Activated naive CD8-positive, alpha-beta T cell (primary cell): ENCODE data around the gene RAB11FIP4.

Experiments used
- H3K27ac Mint-ChIP-seq: one replicate; pipeline ENCODE4 v1.8.0; 2021; ENCODE audit warnings: mixed read lengths
- H3K27me3 Mint-ChIP-seq: one replicate; pipeline ENCODE4 v1.8.0; 2021; ENCODE audit warnings: mixed read lengths
- H3K36me3 Mint-ChIP-seq: one replicate; pipeline ENCODE4 v1.8.0; 2021; ENCODE audit warnings: mixed read lengths
- H3K4me1 Mint-ChIP-seq: one replicate; pipeline ENCODE4 v1.8.0; 2021; ENCODE audit warnings: low read depth, mixed read lengths
- H3K4me3 Mint-ChIP-seq: one replicate; pipeline ENCODE4 v1.8.0; 2021; ENCODE audit warnings: mild to moderate bottlenecking, mixed read lengths
- H3K9me3 Mint-ChIP-seq: one replicate; pipeline ENCODE4 v1.8.0; 2021; ENCODE audit warnings: low read depth, mixed read lengths

Gene RAB11FIP4

DNA sequence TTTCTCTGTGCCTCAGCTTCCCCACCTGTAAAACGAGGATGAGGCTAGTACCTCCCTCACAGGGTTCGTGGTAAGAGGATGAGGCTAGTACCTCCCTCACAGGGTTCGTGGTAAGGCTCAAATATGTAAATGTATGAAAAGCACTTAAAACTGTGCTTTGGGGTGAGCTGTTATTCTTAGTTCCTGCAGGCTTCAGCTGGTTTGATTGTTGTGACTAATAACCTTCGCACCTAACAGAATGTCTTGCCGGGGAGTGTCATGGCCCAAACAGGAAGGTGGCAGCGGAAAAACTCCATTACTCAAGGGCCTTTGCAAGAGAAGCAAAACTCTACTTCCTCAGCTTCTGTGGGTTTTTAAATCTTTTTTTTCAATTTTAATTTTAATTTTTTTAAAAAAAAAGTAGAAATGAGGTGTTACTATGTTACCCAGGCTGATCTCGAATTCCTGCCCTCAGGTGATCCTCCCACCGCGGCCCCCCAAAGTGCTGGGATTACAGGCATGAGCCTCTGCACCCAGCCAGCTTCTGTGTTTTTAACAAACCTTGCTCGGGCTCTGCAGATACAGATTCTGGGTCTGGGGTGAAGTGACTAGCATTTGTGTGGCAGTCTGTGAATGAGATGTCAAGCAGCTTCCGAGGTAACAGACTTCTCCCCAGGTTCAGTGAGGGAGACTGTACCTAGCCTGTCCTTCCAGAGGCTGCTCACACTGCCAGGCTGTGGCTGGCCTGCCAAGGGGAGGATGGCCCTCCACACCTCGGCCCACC, 103.0 kb downstream of the RAB11FIP4 start:
- Mint-ChIP-seq H3K4me3 (peak overlapping the region; percentile 84), H3K36me3 (no peaks in the 10 kb centered on the region), H3K27ac (peak overlapping the region; percentile 96), H3K27me3 (no peaks in the 10 kb centered on the region), H3K4me1 (peaks cover 89% of the 10 kb centered on the region), H3K9me3 (no peaks in the 10 kb centered on the region)

DNA sequence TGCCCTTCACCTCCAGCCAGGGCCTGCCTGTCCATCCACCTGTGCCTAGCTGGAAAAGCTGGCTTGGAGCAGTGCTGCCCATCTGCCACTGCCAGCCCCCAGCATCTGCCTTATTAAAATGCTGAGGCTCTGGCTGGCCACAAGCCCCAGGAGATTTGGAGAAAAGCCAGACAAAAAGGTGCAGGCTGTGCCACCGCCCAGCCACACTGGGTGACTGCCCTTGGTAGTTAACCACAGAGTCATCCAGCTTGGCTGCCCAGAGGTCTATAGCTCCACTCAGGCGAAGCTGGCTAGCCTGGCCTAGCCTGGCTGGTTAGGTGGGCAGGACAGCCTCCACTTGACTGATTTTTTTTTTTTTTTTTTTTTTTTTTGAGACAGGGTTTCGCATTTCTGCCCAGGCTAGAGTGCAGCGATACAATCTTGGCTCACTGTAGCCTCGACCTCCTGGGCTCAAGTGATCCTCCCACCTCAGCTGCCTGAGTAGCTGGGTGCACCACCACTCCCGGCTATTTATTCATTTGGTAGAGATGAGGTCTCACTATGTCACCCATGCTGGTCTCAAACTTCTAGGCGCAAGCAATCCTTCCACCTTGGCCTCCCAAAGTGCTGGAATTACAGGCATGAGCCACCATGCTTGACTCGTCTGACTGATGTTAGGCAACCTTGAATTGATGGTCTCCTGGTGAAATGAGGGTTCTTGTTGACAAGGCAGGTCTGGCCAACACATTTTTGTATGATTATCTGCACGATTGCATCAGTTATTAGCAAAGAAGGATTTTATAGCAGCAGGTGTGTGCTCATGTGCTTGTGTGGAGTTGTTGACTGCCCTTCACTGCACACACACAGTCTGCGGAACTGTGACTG, 103.8 kb downstream of the RAB11FIP4 start:
- H3K4me3 Mint-ChIP-seq, result peak overlapping the region; percentile 61
- no peaks in the 10 kb centered on the region for H3K9me3 Mint-ChIP-seq
- peak overlapping the region; percentile 90 for H3K27ac Mint-ChIP-seq
- H3K36me3 Mint-ChIP-seq, result no peaks in the 10 kb centered on the region
- H3K27me3 Mint-ChIP-seq, result no peaks in the 10 kb centered on the region
- H3K4me1 Mint-ChIP-seq, result peaks cover 89% of the 10 kb centered on the region

DNA sequence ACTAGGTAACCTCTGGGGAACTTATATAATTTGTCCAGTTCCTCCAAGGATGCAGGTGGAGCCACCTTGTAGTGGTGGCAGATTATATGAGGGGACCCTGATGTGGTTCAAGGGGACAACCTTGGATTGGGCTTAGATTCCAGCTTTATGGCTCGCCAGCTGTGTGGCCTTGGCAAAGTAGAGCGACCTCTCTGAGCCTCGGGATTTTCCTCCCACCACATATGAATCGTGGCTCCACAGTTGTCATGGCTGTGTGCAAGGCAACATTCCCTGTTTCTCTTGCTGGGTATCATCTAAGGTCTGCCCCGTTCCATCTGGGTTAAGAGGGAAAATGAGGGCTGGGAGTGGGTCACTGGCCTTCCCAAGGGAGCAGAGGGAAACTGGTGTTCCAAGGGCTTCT, 104.6 kb downstream of the RAB11FIP4 start:
- H3K27me3 Mint-ChIP-seq, result no peaks in the 10 kb centered on the region
- H3K36me3 Mint-ChIP-seq, result no peaks in the 10 kb centered on the region
- peaks cover 84% of the 10 kb centered on the region for H3K4me1 Mint-ChIP-seq
- H3K27ac Mint-ChIP-seq, result peak overlapping the region; percentile 90
- H3K4me3 Mint-ChIP-seq, result no peak overlapping the region
- no peaks in the 10 kb centered on the region for H3K9me3 Mint-ChIP-seq

DNA sequence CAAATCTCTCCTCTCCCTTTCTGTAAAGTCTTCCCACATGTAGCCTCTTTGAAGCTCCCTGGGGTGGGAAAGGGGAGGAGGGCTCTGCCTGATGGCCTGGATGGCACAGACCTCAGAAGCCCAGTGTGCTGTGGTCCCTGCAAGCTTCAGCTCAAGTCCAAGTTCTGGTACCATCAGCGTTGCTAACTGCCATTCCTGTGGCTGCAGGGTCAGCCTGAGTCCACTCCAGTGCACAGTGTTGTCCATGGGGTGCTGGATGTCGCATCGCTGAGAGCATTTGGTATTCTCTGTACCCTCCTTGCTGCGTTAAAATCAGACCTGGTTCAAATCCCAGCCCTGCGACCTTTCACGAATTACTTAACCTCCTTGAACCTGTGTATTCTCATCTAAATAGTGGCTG, 105.1 kb downstream of the RAB11FIP4 start:
- Mint-ChIP-seq H3K4me3 (no peak overlapping the region), H3K27me3 (no peaks in the 10 kb centered on the region), H3K36me3 (no peaks in the 10 kb centered on the region), H3K4me1 (peaks cover 81% of the 10 kb centered on the region), H3K27ac (peak overlapping the region; percentile 90), H3K9me3 (no peaks in the 10 kb centered on the region)

DNA sequence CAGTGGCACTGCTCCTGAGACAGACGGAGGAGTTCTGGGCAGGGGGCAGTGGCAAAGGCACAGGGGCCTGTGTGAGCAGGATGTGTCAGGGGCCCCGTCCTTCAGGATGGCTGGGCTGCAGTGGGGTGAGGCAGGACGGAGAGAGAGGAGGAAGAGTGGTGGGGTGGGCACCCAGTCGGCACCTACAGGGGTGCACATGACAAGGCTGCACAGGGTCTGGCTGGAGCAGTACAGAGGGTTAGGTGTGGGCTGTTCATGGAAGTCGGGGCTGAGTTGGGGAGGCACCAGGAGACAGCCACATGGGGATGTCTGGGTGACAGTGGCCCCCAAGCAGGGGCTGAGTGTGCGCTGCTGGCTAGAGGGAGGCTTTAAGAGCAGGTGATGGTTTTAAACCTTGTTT, 106.0 kb downstream of the RAB11FIP4 start:
- Mint-ChIP-seq H3K36me3 (no peaks in the 10 kb centered on the region), H3K4me3 (no peak overlapping the region), H3K4me1 (peaks cover 76% of the 10 kb centered on the region), H3K9me3 (no peaks in the 10 kb centered on the region), H3K27me3 (no peaks in the 10 kb centered on the region), H3K27ac (peak overlapping the region; percentile 90)

DNA sequence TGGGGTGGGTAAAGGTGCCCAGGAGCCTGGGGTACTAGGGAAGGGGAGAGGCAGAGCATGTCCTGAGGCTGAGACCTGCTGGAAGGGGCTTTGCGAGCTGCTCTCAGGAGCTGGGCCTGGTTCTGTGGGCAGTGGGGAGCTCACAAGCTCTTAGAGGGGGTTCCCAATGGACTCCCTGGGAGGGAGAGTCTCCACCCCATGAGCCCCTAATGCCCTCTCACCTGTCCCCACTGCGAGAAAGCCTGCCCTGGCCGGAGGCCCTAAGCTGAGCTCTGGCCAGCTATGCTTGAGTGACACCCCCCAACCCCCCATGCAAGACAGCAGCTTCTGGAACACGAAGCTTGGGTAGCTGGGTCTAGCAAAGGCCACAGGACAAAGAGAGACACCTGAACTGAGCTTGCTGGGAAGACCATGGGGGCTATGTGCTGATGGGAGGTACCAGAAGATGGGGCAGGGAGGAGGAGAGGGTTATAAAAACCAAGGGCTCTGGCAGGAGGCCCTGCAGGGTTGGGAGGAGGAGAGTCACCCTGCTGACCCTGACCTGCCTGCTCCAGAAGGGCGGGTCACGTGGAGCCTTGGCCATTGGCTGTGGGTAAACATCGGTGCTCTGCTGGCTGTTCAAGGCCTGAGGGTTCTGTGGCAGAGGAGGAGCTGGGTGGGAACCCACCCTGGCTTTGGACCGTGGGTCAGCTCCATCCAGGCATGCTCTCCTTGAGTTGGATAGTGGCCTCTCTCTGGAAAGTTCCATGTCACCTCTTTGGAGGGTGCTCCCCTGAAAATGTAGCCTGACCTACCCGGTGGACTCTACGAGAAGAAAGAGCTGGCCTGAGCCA, 106.7 kb downstream of the RAB11FIP4 start:
- no peaks in the 10 kb centered on the region for H3K9me3 Mint-ChIP-seq
- no peaks in the 10 kb centered on the region for H3K36me3 Mint-ChIP-seq
- peaks cover 70% of the 10 kb centered on the region for H3K4me1 Mint-ChIP-seq
- H3K27me3 Mint-ChIP-seq, result no peaks in the 10 kb centered on the region
- H3K4me3 Mint-ChIP-seq, result no peak overlapping the region
- peak overlapping the region; percentile 90 for H3K27ac Mint-ChIP-seq

DNA sequence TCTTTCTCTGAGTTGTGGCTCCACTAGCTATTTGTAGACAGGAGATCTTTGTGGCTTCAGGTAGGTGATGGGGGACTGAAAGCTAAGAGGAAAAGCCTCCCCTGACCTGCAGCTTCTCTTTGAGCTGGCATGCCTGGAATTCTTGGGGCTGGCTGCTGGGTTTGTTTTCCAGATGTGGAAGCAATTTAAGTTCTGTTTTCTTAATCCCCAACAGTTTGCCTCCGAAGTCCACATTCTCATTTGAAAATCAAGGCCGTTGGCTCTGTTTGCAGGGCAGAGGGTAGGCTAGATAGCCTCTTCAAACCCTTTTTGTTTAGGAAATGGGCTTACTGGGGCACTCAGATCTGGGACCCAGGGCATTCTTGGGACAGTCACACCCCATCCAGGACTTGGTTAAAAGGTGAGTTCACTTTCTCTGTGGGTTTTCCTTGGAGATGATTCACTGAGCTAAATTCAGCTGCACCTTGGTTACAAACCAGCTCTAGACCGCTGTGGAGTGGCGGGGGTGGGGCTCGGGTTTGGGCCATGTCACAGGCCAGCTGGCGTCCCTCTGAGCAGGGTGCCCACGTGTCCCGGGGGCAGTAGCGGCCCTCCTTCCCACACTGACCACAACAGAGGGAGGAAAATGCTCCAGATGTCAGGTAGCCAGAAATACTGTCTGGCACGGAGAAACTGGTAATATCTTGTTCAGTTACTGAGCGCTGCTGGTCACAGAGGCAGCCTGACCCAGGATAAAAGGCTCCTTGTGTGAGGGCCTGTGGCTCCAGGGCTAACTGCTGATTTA, 108.5 kb downstream of the RAB11FIP4 start:
- no peaks in the 10 kb centered on the region for H3K9me3 Mint-ChIP-seq
- H3K4me1 Mint-ChIP-seq, result peaks cover 61% of the 10 kb centered on the region
- H3K36me3 Mint-ChIP-seq, result no peaks in the 10 kb centered on the region
- H3K27ac Mint-ChIP-seq, result peak overlapping the region; percentile 16
- no peak overlapping the region for H3K4me3 Mint-ChIP-seq
- no peaks in the 10 kb centered on the region for H3K27me3 Mint-ChIP-seq

DNA sequence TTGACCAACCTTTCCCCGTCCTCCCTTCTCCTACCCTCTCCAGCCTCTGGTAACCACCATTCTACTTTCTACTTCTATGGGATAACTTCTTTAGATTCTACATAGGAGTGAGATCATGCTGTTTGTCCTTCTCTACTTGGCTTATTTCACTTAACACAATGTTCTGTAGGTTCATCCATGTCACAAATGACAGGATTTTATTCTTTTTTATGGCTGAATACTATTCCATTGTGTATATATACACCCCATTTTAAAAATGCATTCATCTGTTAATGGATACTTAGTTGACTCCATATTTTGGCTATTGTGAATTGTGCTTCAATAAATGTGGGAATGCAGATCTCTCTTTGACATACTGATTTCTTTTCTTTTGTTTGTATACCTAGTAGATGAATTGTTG, 115.0 kb downstream of the RAB11FIP4 start:
- Mint-ChIP-seq H3K4me1 (peaks cover 57% of the 10 kb centered on the region), H3K36me3 (no peaks in the 10 kb centered on the region), H3K4me3 (no peak overlapping the region), H3K27me3 (no peaks in the 10 kb centered on the region), H3K27ac (peak overlapping the region; percentile 76), H3K9me3 (no peaks in the 10 kb centered on the region)

DNA sequence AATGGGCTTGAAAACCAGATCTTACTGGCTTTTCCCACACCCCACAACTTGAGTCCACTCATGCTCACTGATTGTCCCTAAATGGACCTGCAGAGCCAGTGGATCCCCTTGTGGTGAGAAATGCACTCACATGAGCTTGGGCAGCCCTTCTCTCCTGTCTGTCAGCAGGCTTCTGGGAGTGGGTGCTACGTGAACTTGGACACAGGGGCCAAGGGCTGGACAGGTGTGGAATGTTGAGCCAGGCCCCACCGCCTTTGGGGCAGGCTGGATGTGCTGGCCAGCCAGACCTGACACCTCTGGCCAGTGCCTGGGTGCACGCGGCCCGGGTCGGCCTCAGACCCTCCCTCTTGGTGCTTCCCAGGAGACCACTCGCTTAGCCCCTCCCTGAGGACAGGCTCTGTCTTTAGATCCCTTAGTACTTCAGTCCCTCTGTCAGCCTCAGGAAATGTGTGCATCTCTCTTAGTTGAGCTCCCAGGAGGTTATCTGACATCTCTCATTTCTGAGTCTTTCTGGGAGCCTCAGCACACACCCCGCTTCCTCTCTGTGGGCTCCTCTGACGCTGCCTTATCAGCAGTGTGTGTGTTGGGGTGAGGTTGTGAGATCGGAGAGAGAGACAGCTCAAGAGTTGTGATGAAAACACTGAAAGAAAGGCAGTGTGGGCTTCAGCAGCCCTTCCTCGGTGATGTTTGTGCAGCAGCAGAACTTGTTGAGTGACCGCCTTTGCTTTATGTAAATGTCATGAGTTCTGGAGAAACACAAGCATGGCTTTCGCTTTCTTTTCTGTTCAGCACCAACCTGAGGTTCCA, 117.0 kb downstream of the RAB11FIP4 start:
- peak overlapping the region; percentile 88 for H3K4me3 Mint-ChIP-seq
- H3K27me3 Mint-ChIP-seq, result no peaks in the 10 kb centered on the region

DNA sequence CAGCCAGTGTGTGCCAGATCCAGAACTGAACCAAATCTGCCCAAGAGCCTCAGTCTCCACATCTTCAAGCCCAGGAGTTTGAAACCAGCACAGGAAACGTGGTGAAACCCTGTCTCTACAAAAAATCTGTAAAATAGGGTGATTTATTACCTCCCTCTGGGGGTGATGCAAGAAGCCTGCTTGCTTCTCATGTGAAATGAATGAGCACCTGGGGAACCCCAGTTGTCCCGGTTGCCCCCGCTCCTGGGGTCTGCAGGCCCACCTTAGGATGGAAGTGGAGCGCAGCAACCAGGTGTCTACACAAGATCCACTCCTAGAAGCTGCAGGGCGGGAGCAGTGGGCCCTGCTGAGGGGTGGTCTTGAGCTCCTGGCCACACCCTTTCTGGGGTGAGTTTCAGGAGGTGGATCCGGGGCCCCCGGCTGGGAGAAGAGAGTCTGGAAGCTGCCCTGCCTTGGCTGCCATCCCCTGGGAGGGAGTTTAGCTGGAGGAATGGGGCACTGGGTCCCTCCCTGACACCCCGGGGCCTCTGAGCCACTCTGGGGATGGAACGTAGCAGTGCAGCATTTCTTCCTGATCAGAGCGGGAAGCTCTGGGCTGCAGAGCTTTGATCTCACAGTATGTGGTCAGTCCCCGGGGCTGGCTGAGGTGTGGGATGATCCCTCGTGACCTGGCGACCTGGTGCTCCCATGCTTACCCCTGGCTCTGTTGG, 117.8 kb downstream of the RAB11FIP4 start:
- peak overlapping the region; percentile 88 for H3K4me3 Mint-ChIP-seq
- no peaks in the 10 kb centered on the region for H3K36me3 Mint-ChIP-seq
- H3K27me3 Mint-ChIP-seq, result no peaks in the 10 kb centered on the region
- peaks cover 55% of the 10 kb centered on the region for H3K4me1 Mint-ChIP-seq
- H3K27ac Mint-ChIP-seq, result peak overlapping the region; percentile 100
- no peaks in the 10 kb centered on the region for H3K9me3 Mint-ChIP-seq

More for the DNA sequence above, 117.0 kb downstream of the RAB11FIP4 start:
- Mint-ChIP-seq H3K9me3 (no peaks in the 10 kb centered on the region), H3K36me3 (no peaks in the 10 kb centered on the region), H3K27ac (peak overlapping the region; percentile 100), H3K4me1 (peaks cover 56% of the 10 kb centered on the region)

DNA sequence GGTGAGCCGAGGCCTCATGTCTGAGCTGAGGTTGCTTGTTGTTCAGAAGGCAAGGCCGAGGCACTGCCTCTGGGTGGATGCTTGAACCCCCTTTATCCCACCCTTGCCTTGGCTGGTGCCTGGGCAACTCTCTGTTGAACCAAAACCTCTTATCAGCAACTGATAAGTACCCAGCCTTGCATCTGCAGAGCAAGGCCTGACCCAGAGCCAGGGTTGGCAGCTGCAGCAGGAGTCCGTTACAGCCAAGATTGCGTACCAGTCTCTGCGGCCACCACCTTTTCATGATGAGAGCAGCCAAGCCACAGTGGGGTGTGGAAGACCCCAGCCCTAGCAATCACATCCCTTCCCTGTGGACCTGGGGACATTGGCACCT, 118.3 kb downstream of the RAB11FIP4 start:
- no peaks in the 10 kb centered on the region for H3K27me3 Mint-ChIP-seq
- peak overlapping the region; percentile 100 for H3K27ac Mint-ChIP-seq
- H3K36me3 Mint-ChIP-seq, result no peaks in the 10 kb centered on the region
- H3K4me1 Mint-ChIP-seq, result peaks cover 57% of the 10 kb centered on the region
- H3K4me3 Mint-ChIP-seq, result peak overlapping the region; percentile 88
- no peaks in the 10 kb centered on the region for H3K9me3 Mint-ChIP-seq

DNA sequence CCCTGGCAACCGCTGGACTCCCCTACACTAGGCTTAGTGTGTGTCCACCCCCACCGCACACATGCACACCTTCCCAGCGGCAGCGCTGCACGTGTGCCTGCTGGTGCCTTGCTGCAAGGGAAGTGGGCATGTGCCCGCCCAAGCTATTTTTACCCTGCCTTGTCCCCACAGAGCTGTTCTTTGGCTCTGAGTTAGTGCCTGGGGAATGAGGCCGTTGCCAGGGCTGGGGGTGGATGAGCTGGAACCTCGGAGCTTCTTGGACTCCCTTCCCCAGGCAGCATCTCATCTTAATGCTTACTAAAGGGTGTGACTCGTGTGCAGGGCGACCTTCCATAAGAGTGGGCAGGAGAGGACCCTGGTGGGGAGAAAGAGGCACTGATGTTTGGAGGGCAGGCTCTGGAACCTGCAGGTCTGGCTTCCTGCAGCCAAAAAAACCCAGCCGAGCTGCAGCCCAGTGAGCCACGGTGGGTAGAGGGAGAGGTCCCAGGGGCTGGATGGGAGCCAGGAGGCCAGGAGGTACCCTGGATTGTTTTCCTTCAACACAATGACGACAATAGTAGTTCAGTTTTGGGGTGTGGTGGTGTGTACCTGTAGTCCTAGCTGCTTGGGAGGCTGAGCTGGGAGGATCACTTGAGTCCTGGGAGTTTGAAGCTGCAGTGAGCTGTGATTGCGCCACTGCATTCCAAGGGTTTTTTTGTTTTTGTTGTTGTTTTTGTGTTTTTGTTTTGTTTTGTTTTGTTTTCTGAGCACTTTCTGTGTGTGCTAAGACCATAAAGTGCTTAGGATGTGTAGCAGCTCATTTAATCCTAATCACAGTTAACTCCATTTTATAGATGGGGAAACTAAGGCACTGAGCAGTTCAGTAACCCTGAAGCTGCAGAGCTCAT, 119.1 kb downstream of the RAB11FIP4 start:
- no peaks in the 10 kb centered on the region for H3K27me3 Mint-ChIP-seq
- peak overlapping the region; percentile 100 for H3K27ac Mint-ChIP-seq
- no peaks in the 10 kb centered on the region for H3K9me3 Mint-ChIP-seq
- peaks cover 59% of the 10 kb centered on the region for H3K4me1 Mint-ChIP-seq
- H3K4me3 Mint-ChIP-seq, result peak overlapping the region; percentile 88
- no peaks in the 10 kb centered on the region for H3K36me3 Mint-ChIP-seq
